Skin epidermis (tissue), 12 donors: ENCODE results near the gene PCDHB13.

Source experiments
- H3K27ac ChIP-seq, 21 experiments: fragments of 200-600 bp; sonication (generic) in 11 of 21; one replicate each; pipeline ENCODE4 v1.5.0; 2020; ENCODE audit warnings: mild to moderate bottlenecking in 3 of 21, inconsistent platforms in 2 of 21, moderate library complexity in 2 of 21
- H3K4me3 ChIP-seq, 7 experiments: fragments of 200-600 bp; sonication (generic) in 2 of 7; one replicate each; pipeline ENCODE4 v1.5.0; 2020; ENCODE audit warnings: inconsistent platforms in 2 of 7, mild to moderate bottlenecking in 2 of 7, moderate library complexity in 1 of 7

PCDHB13 gene

DNA sequence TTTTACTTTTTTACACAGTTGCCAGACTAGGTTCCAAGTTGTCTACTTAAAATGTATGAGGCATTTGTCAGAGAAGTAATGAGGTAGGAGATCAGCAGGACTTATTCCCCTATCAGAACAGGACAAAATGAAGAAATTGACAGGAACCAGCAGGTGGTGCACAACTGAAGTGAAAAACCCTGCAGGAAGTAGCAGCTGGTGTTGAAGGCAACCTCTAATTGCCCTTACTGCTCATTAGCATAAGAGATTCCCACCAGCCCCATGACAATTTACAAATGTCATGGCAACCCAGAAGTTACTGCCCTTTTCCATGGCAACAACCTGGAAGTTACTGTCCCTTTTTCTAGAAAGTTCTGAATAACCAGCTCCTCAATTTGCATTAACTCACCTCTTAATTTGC lies 36.9 kb downstream of the PCDHB13 start:
- H3K4me3 ChIP-seq, result no peak overlapping the region
- no peak overlapping the region for H3K27ac ChIP-seq

DNA sequence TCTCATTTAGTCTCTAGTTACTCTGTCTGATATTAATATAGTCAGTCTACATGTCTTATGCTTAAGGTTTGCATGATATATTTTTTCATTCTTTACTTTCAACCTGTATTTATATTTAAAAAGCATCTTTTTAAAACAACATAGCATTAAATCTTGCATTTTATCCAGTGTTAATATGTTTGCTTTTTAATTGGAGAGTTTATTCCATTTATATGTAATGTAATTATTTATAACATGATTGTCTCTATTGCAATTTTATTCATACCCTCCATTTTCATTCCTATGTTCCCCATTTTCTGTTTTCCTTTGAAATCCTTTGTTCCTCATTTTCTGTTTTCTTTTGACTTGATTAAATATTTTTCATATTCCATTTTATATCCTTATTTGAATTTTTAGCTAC lies 44.7 kb downstream of the PCDHB13 start:
- no peak overlapping the region for H3K27ac ChIP-seq

DNA sequence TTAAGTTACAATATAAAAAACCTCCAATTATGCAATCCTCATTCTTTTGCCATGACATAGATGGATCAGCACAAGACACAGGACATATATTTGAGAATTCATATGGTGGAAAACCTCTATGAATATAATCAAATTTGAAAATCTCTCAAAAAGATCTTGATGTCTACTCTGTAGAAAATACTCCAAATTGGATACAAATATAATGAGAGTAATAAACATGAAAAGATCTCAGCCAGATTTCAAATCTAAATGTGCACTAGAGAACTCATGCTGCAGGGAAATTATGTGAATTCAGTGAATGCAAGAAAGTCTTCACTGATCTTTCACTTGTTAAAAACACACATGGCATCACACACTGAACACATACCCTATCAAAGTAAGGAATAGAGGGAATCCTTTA lies 45.2 kb downstream of the PCDHB13 start:
- Histone ChIP-seq H3K27ac (no peak overlapping the region), H3K4me3 (no peak overlapping the region)

More for the DNA sequence above, 44.7 kb downstream of the PCDHB13 start:
- H3K4me3 ChIP-seq, result no peak overlapping the region

- Histone ChIP-seq H3K4me3 (no peak overlapping the region), H3K27ac (no peak overlapping the region)
These were observed 46.9 kb downstream of the PCDHB13 start for GRCh38 chr5:141260458-141261237.

DNA sequence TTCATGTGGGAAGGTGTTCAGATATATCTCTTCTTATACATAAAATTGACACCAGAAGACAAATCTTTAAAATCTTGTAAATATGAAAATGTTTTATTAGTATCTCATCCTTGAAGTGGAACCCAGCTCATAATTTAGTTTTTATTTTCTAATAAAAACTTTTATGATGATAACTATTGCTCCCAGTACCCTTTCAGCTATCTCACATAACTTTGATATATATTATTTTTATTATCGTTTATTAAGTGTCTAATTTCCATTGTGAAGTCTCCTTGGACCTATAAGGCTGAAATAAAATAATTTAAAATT lies 47.5 kb downstream of the PCDHB13 start:
- Histone ChIP-seq H3K27ac (no peak overlapping the region), H3K4me3 (no peak overlapping the region)
